ENCODE measurements around the gene CNTN1.

CNTN1 gene

GRCh38 chr12:40691913-40692764 lies at the start of gene CNTN1:
Gene CNTN1, plus strand, starts transcription at chr12:40692439.
- peak in 55 of 56 donors; percentile 14 to 90 (median 73) for DNase-seq

GRCh38 chr12:40643506-40643905 lies 48.7 kb upstream of the CNTN1 start:
- DNase-seq: no peak

GRCh38 chr12:40643976-40644375 lies 48.3 kb upstream of the CNTN1 start:
- no peak for DNase-seq

- no peak for DNase-seq
These were observed 47.5 kb upstream of the CNTN1 start for GRCh38 chr12:40644708-40645107.

GRCh38 chr12:40645361-40645760 lies 46.9 kb upstream of the CNTN1 start:
- DNase-seq: no peak

- DNase-seq: no peak
These were observed 45.8 kb upstream of the CNTN1 start for GRCh38 chr12:40646456-40646855.

GRCh38 chr12:40646911-40647310 lies 45.3 kb upstream of the CNTN1 start:
- no peak for DNase-seq

- no peak for DNase-seq
These were observed 44.6 kb upstream of the CNTN1 start for GRCh38 chr12:40647651-40648050.

- DNase-seq: no peak
These were observed 43.7 kb upstream of the CNTN1 start for GRCh38 chr12:40648519-40648918.

- no peak for DNase-seq
These were observed 42.1 kb upstream of the CNTN1 start for GRCh38 chr12:40650038-40650704.

GRCh38 chr12:40655451-40655850 lies 36.8 kb upstream of the CNTN1 start:
- peak in 3 of 56 donors; percentile 0 to 19 (median 1) for DNase-seq

GRCh38 chr12:40662366-40662765 lies 29.9 kb upstream of the CNTN1 start:
- DNase-seq: no peak

GRCh38 chr12:40663781-40664180 lies 28.5 kb upstream of the CNTN1 start:
- DNase-seq: no peak

GRCh38 chr12:40668099-40668529 lies 24.1 kb upstream of the CNTN1 start:
- DNase-seq: no peak

- DNase-seq: no peak
These were observed 19.4 kb upstream of the CNTN1 start for GRCh38 chr12:40672741-40673271.

GRCh38 chr12:40681148-40681547 lies 11.1 kb upstream of the CNTN1 start:
- DNase-seq: no peak

GRCh38 chr12:40684986-40685385 lies 7.3 kb upstream of the CNTN1 start:
- DNase-seq: no peak

- peak in 9 of 56 donors; percentile 0 to 30 (median 4) for DNase-seq
These were observed 4.0 kb upstream of the CNTN1 start for GRCh38 chr12:40688085-40688725.

- no peak for DNase-seq
These were observed 2.7 kb upstream of the CNTN1 start for GRCh38 chr12:40689576-40689975.

- peak in 17 of 56 donors; percentile 3 to 65 (median 46) for DNase-seq
These were observed 547 bp downstream of the CNTN1 start for GRCh38 chr12:40692765-40693206.

- DNase-seq: peak in 49 of 56 donors; percentile 2 to 73 (median 39)
These were observed 1.1 kb downstream of the CNTN1 start for GRCh38 chr12:40693207-40693821.
